MM.1S (cell line): ENCODE data around the gene CTBP1.

Experiments used
- EZH2 ChIP-seq: fragments of 300-600 bp; sonication (generic); optimal IDR thresholded peaks from 2 replicates; pipeline ENCODE3; 2017; ENCODE audit warnings: low read depth, mild to moderate bottlenecking, antibody characterized with exemption, low read length, mixed read lengths
- EZH2phosphoT487 ChIP-seq: fragments of 300-600 bp; sonication (generic); IDR thresholded peaks from 2 replicates; pipeline ENCODE4 v1.6.1; 2018; ENCODE audit warnings: antibody characterized with exemption, low read length
- TF ChIP-seq, protein P1 (sequence below): fragments of 300-600 bp; sonication (generic); IDR thresholded peaks from 2 replicates; pipeline ENCODE4 v1.5.1; 2016; ENCODE audit warnings: antibody characterized with exemption, low read length, mixed read lengths

DNA sequence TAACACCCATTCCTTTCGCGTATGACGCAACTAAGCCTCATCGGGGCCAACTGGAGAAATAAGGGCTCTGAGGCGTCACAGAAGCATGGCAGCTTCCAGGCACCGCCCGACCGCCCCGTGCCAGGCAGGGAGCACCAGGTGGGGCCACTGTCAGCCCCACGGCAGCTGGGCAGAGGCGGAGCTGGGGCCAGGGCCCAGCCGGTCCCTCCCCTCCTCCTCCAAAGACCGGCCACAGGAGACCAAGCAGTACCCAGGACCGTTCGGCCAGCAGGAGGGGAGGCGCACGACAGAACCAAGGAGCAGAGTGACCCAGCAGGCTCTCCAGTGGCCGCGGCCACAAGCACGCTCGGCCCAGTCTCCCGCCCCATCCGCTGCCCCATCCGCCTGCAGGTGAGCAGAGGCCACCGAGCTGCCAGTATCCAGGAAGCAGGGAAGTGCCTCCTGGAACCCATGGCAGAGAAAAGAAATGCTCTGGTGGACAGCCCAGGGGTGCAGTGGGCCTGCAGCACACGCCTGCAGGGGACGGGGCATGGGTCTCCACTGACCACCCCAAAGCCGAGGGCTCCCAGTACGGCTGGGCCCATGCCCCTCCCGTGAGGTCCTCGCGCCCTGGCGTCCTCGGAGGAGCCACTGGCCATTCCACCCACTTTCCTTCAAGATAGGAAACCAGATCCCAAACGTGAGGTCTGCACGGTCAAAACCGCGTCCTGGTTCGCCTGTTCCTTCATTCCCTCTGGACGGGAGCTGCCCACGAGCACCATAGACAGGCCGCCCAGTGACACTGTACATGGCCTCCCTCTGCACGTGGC lies 9.6 kb downstream of the CTBP1 start:
- TF ChIP-seq, protein P1, sequence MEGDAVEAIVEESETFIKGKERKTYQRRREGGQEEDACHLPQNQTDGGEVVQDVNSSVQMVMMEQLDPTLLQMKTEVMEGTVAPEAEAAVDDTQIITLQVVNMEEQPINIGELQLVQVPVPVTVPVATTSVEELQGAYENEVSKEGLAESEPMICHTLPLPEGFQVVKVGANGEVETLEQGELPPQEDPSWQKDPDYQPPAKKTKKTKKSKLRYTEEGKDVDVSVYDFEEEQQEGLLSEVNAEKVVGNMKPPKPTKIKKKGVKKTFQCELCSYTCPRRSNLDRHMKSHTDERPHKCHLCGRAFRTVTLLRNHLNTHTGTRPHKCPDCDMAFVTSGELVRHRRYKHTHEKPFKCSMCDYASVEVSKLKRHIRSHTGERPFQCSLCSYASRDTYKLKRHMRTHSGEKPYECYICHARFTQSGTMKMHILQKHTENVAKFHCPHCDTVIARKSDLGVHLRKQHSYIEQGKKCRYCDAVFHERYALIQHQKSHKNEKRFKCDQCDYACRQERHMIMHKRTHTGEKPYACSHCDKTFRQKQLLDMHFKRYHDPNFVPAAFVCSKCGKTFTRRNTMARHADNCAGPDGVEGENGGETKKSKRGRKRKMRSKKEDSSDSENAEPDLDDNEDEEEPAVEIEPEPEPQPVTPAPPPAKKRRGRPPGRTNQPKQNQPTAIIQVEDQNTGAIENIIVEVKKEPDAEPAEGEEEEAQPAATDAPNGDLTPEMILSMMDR: no peak
- TF ChIP-seq EZH2phosphoT487 (no peak), EZH2 (no peak)
